Spinal cord (tissue), 10 donors: ENCODE data around the gene NEK6. TPM values are rescaled to one million over a fixed set of nuclear protein-coding genes. Genes with fewer than 3 reads are reported as not detected.

ENCODE experiments used
- DNase-seq, 6 donors: peaks; one replicate each; pipeline versions ENCODE4 v3.0.0 to v3.0.0-alpha.2; 2013 to 2015; ENCODE audit warnings: low spot score in 6 of 6, low read depth in 4 of 6
- H3K27ac ChIP-seq: one replicate; pipeline ENCODE4 v1.5.1; 2013; ENCODE audit warnings: low read depth, low read length, control low read depth
- H3K27me3 ChIP-seq: one replicate; pipeline ENCODE4 v1.6.1; 2013; ENCODE audit warnings: low read length; ENCODE audit not compliant: control insufficient read depth, insufficient read depth
- H3K36me3 ChIP-seq: one replicate; pipeline ENCODE4 v1.6.1; 2013; ENCODE audit warnings: low read length; ENCODE audit not compliant: control insufficient read depth, insufficient read depth
- H3K4me1 ChIP-seq: one replicate; pipeline ENCODE4 v1.6.1; 2013; ENCODE audit warnings: low read length; ENCODE audit not compliant: control insufficient read depth, insufficient read depth
- H3K4me3 ChIP-seq: one replicate; pipeline ENCODE4 v1.5.1; 2013; ENCODE audit warnings: low read depth, low read length, control low read depth
- H3K9me3 ChIP-seq: one replicate; pipeline ENCODE4 v1.6.1; 2013; ENCODE audit warnings: low read length; ENCODE audit not compliant: control insufficient read depth, insufficient read depth
- WGBS: methylation state at CpG from one replicate; pipeline ENCODE4 v1.1.5; 2013; ENCODE audit warnings: missing lambda C conversion rate; ENCODE audit not compliant: insufficient coverage; 5-methylcytosine and 5-hydroxymethylcytosine counted together
- polyA plus RNA-seq, 2 donors: library from polyadenylated mRNA; unstranded; fragments of 120-200 nt; gene quantifications; one replicate each; pipeline ENCODE4 v1.2.1, GENCODE V29; 2013; ENCODE audit not compliant: insufficient read length in 2 of 2
- total RNA-seq, 2 donors: library from RNA; depleted of rRNA in 1 of 2; stranded (reverse); fragments of 120-200 nt in 1 of 2; fragments of >200 nt in 1 of 2; gene quantifications; one replicate each; pipeline versions ENCODE4 v1.2.3 to v1.2.4, GENCODE V29; 2013 to 2014
- donor health status: healthy.

NEK6 gene
- total and polyA plus RNA-seq, 4 donors, result 26.1 to 39.0 (median 30.4) TPM

- 44% methylated on average over 1 of the region's 4 CpGs for WGBS
- no peaks in the 10 kb centered on the region for H3K9me3 ChIP-seq
- H3K4me1 ChIP-seq, result peaks cover 38% of the 10 kb centered on the region
Measured at GRCh38 chr9:124395826-124396225, 138.1 kb downstream of the NEK6 start.

GRCh38 chr9:124398191-124398935 is 140.6 kb downstream of the NEK6 start:
- no peak for DNase-seq
- Histone ChIP-seq H3K36me3 (peaks cover 11% of the 10 kb centered on the region), H3K27ac (no peak overlapping the region), H3K4me1 (peaks cover 28% of the 10 kb centered on the region), H3K27me3 (no peaks in the 10 kb centered on the region), H3K9me3 (no peaks in the 10 kb centered on the region), H3K4me3 (no peak overlapping the region)
- 80% methylated on average over 1 of the region's 8 CpGs for WGBS

More at GRCh38 chr9:124395826-124396225, 138.1 kb downstream of the NEK6 start:
- Histone ChIP-seq H3K36me3 (no peaks in the 10 kb centered on the region), H3K27ac (no peak overlapping the region), H3K27me3 (no peaks in the 10 kb centered on the region), H3K4me3 (no peak overlapping the region)
- no peak for DNase-seq

GRCh38 chr9:124399323-124399967 is 141.7 kb downstream of the NEK6 start:
- H3K4me1 ChIP-seq, result peaks cover 23% of the 10 kb centered on the region
- peaks cover 19% of the 10 kb centered on the region for H3K36me3 ChIP-seq
- no peaks in the 10 kb centered on the region for H3K27me3 ChIP-seq
- no peak overlapping the region for H3K4me3 ChIP-seq
- H3K27ac ChIP-seq, result peak overlapping the region; percentile 50
- DNase-seq, result peak in 1 of 6 donors; percentile 55
- WGBS, result 26% methylated on average over 12 of the region's 12 CpGs
- no peaks in the 10 kb centered on the region for H3K9me3 ChIP-seq

- Histone ChIP-seq H3K27me3 (no peaks in the 10 kb centered on the region), H3K9me3 (no peaks in the 10 kb centered on the region), H3K36me3 (peaks cover 21% of the 10 kb centered on the region), H3K4me3 (no peak overlapping the region), H3K4me1 (peaks cover 23% of the 10 kb centered on the region), H3K27ac (peak overlapping the region; percentile 50)
- 32% methylated on average over 8 of the region's 15 CpGs for WGBS
- DNase-seq, result no peak
Measured at GRCh38 chr9:124399968-124400940, 142.5 kb downstream of the NEK6 start.

Other genes starting within 250 kb of the NEK6 start
- gene LHX2, start 246.2 kb upstream of the NEK6 start, total RNA-seq, result 1 to 10 TPM in 1 of 2 donors, under 1 TPM in 1; 0.10 to 2.0 TPM
- gene LHX2, start 246.2 kb upstream of the NEK6 start, polyA plus RNA-seq, result 1 to 10 TPM in 1 of 2 donors, under 1 TPM in 1; 1.00 to 1.1 TPM
- gene PSMB7, start 157.5 kb downstream of the NEK6 start, total RNA-seq, result 100 to 1,000 TPM; 154 to 174 TPM
- 100 to 1,000 TPM; 242 to 244 TPM for gene PSMB7, start 157.5 kb downstream of the NEK6 start, polyA plus RNA-seq
- 1 to 10 TPM in 1 of 2 donors, under 1 TPM in 1; 0.50 to 4.3 TPM for gene ADGRD2, start 192.5 kb downstream of the NEK6 start, total RNA-seq
- 10 to 100 TPM; 26.1 to 29.7 TPM for gene ADGRD2, start 192.5 kb downstream of the NEK6 start, polyA plus RNA-seq
- gene NR5A1, start 249.4 kb downstream of the NEK6 start, total RNA-seq, result under 1 TPM; 0.10 to 0.11 TPM
- gene NR5A1, start 249.4 kb downstream of the NEK6 start, polyA plus RNA-seq, result under 1 TPM; 0.08 to 0.09 TPM